ENCODE measurements around the gene KRT4.

DNA sequence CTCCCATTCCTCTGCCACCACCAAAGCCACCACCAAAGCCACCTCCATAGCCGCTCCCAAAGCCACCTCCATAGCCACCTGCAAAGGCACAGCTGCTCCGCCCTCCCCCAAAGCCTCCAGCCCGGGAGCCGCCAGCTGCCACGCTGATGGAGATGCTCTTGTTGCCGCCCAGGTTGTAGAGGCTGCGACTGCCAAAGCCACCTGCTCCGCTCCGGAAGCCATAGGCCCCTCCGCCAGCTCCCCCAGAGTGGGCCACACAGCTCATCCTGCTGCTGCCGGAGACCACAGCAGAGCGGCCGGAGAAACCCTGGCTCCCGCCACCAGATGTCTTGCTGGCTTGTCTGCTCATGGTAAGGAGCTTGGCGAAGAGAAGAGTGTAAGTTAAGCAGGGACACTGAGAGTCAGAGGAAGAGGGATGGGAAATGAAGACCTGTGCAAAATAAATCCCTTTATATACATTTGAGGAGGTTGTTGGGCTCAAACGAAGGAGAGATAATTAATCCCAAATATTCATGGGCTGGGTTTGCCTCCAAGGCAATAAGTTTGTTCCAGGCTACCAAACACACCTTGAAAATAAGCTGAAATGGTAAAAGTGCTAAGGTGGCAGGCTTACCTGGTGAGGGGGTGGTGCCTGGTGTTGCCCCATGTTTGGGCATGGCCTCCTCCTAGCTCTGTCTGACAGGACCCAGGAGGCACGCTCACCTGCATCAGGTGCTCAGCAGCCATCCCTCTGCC lies 18.1 kb downstream of the KRT4 start, which contains the start of gene KRT3:
- no peak for TF ChIP-seq CTCF (IDR thresholded peaks at IDR 0.05; ENCODE audit: low read depth, low read length, poor library complexity, severe bottlenecking)
- no peak for TF ChIP-seq EZH2phosphoT487 (IDR thresholded peaks at IDR 0.05; ENCODE audit: borderline replicate concordance, low read length)
